ACC112 (cell line): ENCODE measurements around the gene MAP7D3.
"Not testable (repeated sequence)": the region's sequence is repeated elsewhere in the genome, so short reads cannot be mapped to it uniquely, and the experiment has no call there.

Source experiments
- H2AFZ ChIP-seq: fragments of 200-600 bp; sonication (generic); one replicate; pipeline ENCODE4 v1.6.0; 2017; ENCODE audit warnings: antibody characterized with exemption, low read length; ENCODE audit not compliant: unreplicated experiment
- H3K27ac ChIP-seq: fragments of 200-600 bp; sonication (generic); 2 replicates; pipeline ENCODE4 v1.5.1; 2014; ENCODE audit warnings: low read depth, mild to moderate bottlenecking, antibody characterized with exemption, low read length, moderate library complexity
- H3K27me3 ChIP-seq: fragments of 200-600 bp; sonication (generic); 2 replicates; pipeline ENCODE4 v1.6.1; 2014; ENCODE audit warnings: mild to moderate bottlenecking, antibody characterized with exemption, low read length, moderate library complexity, mixed read lengths; ENCODE audit not compliant: insufficient read depth
- H3K36me3 ChIP-seq: fragments of 200-600 bp; sonication (generic); 2 replicates; pipeline ENCODE4 v1.6.1; 2016; ENCODE audit warnings: mild to moderate bottlenecking, antibody characterized with exemption, low read length, moderate library complexity, mixed read lengths; ENCODE audit not compliant: insufficient read depth
- H3K4me1 ChIP-seq: fragments of 200-600 bp; sonication (generic); one replicate; pipeline ENCODE4 v1.6.1; 2016; ENCODE audit warnings: low read length, mixed read lengths; ENCODE audit not compliant: insufficient read depth, unreplicated experiment, control insufficient read depth
- H3K4me3 ChIP-seq: fragments of 200-600 bp; sonication (generic); 2 replicates; pipeline ENCODE4 v1.5.1; 2014; ENCODE audit warnings: mild to moderate bottlenecking, low read depth, low read length
- H3K79me2 ChIP-seq: fragments of 200-600 bp; sonication (generic); one replicate; pipeline ENCODE4 v1.6.0; 2016; ENCODE audit warnings: low read length; ENCODE audit not compliant: control insufficient read depth, unreplicated experiment, insufficient read depth

The MAP7D3 gene

DNA sequence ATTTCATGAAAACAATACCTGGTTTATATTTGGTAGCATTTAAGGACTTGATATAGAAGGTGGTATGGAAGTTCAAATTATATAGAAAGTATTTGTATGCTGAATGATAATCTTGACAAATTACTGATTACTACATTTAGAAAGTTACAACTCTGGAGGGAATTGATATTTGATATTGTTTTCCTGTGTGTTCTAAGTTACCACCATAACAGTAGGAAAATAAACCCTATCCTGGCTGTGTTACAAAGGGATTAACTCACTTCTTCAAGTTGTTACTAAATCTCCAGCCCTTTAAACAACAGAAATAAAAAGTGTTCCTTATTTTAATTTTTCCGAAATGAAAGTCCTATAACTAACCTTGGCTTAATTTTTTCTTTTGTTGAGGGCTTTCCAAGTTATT, 67.3 kb downstream of the MAP7D3 start:
- no peaks in the 10 kb centered on the region for H3K27me3 ChIP-seq
- H3K36me3 ChIP-seq, result no peaks in the 10 kb centered on the region
- peaks cover 39% of the 10 kb centered on the region for H3K4me1 ChIP-seq
- peak overlapping the region; percentile 61 for H3K4me3 ChIP-seq
- H2AFZ ChIP-seq, result no peak overlapping the region
- peak overlapping the region; percentile 92 for H3K27ac ChIP-seq
- peaks cover 2% of the 10 kb centered on the region for H3K79me2 ChIP-seq

DNA sequence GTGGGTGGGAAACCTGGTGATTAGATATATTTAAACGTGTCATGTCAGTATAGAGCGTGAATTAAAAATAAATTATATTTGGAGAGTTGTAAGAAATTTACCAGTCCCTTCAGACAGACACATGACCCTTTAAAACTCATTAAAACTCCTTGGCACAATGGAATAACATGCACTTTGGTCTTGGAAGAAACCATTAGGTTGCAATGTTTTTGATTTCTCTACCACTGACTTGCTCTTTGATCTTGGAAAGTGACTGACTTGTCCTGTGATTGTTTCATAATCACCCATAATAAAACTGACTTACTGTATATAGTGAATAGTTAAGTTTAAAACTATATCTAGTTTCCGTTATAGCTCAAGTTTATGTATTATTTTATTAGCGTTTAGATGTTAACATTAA, 68.0 kb downstream of the MAP7D3 start:
- peak overlapping the region; percentile 92 for H3K27ac ChIP-seq
- H3K4me1 ChIP-seq, result peaks cover 39% of the 10 kb centered on the region
- H3K36me3 ChIP-seq, result no peaks in the 10 kb centered on the region
- no peaks in the 10 kb centered on the region for H3K27me3 ChIP-seq
- no peaks in the 10 kb centered on the region for H3K79me2 ChIP-seq
- no peak overlapping the region for H3K4me3 ChIP-seq
- no peak overlapping the region for H2AFZ ChIP-seq

- Histone ChIP-seq H3K4me1 (peaks cover 41% of the 10 kb centered on the region), H2AFZ (no peak overlapping the region), H3K79me2 (no peaks in the 10 kb centered on the region), H3K27ac (no peak overlapping the region), H3K36me3 (no peaks in the 10 kb centered on the region), H3K4me3 (no peak overlapping the region), H3K27me3 (no peaks in the 10 kb centered on the region)
Measured at GRCh38 chrX:136182414-136182813, 68.8 kb downstream of the MAP7D3 start.

DNA sequence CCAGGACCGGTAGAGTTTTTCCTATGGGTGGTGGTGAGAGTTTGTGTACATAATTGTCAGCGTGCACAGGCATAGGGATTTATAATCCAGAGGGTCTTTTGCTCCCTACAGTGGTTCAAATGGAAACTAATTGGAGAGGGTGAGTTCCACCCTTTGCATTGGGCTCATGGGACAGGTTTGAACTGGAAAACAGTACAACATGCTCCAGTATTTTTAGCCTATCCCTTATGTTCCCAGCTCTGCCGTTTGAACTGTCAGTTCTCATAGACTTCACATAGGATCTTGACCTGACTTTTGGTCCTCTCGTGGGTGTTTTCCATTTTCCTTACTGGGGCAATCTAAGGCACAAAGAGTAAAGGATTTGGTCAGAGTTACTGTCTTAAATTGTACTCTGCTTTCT, 72.1 kb downstream of the MAP7D3 start:
- Histone ChIP-seq H3K27ac (no peak overlapping the region), H3K36me3 (no peaks in the 10 kb centered on the region), H3K27me3 (no peaks in the 10 kb centered on the region), H2AFZ (no peak overlapping the region), H3K4me1 (peaks cover 52% of the 10 kb centered on the region), H3K79me2 (no peaks in the 10 kb centered on the region), H3K4me3 (no peak overlapping the region)

DNA sequence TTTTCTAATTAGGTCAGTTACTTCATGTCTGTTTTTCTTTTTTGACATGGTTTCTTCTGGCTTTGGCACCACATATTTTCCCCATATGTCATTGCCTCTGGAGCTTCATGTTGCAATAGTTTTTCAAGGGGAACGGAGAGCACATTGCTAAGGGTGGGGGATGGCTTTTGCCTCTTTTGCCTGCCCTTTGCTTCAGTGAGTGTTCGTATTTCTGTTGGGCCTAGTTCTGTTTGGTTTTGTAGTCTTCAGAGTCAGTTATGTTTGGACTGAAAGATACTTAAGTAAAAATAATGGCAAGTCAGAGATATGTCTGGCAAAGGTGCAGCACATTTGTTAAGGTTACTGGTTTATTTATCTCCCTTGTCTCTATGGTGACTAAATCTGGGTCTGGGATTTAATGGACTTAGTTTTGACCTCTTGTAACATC, 74.8 kb downstream of the MAP7D3 start:
- Histone ChIP-seq H3K27me3 (no peaks in the 10 kb centered on the region), H3K27ac (peak overlapping the region; percentile 99), H3K4me3 (peak overlapping the region; percentile 42; the same call in 1 of the 2 replicates), H3K4me1 (peaks cover 43% of the 10 kb centered on the region), H2AFZ (no peak overlapping the region), H3K79me2 (peaks cover 1% of the 10 kb centered on the region), H3K36me3 (no peaks in the 10 kb centered on the region)

- no peak overlapping the region for H3K4me3 ChIP-seq
- no peak overlapping the region for H2AFZ ChIP-seq
- H3K79me2 ChIP-seq, result peaks cover 9% of the 10 kb centered on the region
- H3K27me3 ChIP-seq, result no peaks in the 10 kb centered on the region
- 0 out of 2 replicates have a peak overlapping the region, but pooled peaks have one; percentile 90 for H3K27ac ChIP-seq
- H3K4me1 ChIP-seq, result peaks cover 50% of the 10 kb centered on the region
- H3K36me3 ChIP-seq, result no peaks in the 10 kb centered on the region
Measured at GRCh38 chrX:136171420-136171819, 79.8 kb downstream of the MAP7D3 start.

DNA sequence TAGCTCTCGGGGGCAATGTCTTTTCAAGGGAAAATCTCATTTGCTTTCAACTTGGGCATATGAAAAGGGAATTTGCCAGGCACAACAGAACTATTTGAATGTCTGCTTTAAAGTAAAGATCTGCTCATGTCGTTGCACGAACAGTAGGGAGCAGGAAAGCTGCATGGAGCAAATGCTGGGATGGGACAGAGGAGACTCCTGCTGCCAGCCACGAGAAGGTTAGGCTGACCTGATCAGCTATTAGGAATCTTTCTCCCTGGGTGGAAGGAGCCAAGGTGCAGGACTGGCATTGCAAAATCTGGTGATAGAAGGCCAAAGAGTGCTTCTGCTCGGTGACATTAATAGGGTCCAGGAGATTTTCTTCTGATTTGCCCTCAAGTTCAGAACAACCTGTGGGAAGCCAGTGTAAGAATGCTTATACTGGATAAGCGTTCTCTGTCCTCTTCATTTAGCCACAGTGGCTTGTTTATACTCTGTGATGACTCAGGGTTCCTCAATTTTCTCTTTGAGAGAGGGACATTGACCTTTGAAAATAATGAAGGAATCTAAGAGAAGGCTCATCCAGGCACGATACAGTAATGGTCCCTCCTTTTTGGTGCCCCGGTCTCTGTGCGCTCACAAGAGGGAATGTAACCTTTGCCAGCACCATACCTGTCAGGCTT, 80.9 kb downstream of the MAP7D3 start:
- H3K27me3 ChIP-seq, result no peaks in the 10 kb centered on the region
- H3K4me3 ChIP-seq, result peak overlapping the region; percentile 39; the same call in 1 of the 2 replicates
- H3K4me1 ChIP-seq, result peaks cover 45% of the 10 kb centered on the region
- no peak overlapping the region for H2AFZ ChIP-seq
- H3K27ac ChIP-seq, result peak overlapping the region; percentile 90
- no peaks in the 10 kb centered on the region for H3K36me3 ChIP-seq
- H3K79me2 ChIP-seq, result peaks cover 18% of the 10 kb centered on the region

DNA sequence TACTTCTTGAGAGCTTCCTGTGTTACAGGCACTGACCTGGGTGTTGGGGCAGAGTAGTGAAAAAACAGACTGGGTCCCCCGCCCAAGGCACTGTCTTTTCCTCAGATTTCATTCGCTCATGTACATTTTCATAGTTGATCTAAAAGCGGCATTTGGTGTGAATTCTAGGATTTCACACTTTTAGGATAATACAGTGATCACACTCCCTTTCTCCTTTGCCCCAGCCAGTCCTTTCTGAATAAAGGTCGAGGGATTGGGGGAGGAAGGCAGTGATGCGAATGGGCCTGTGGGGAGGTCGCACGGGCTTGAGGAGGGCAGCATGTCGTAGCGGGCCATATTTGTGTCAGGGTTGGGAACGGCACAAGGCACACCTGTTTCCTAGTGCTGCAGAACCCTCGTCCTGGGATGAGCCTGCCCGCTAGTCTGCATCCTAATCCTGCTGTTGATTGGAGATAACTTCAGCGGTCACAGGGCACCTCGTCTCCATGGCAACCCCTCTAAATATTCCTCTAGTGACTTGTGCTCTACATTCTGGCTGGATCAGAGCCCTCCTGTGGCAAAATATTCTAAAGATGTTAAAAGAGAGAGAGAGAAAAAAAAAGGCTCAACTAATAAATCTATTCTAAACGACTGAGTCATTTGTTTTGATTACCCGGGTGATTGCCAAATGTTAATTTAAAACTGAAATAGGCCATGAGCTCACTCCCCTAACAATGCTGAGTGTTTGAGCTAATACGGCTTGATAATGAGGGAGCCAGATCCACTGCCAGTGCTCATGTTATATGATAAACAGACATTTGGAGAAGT, 82.1 kb downstream of the MAP7D3 start:
- H2AFZ ChIP-seq, result no peak overlapping the region
- H3K79me2 ChIP-seq, result peaks cover 21% of the 10 kb centered on the region
- H3K4me1 ChIP-seq, result peaks cover 39% of the 10 kb centered on the region
- no peaks in the 10 kb centered on the region for H3K36me3 ChIP-seq
- H3K27ac ChIP-seq, result peak overlapping the region; percentile 90
- peak overlapping the region; percentile 39; the same call in 1 of the 2 replicates for H3K4me3 ChIP-seq
- no peaks in the 10 kb centered on the region for H3K27me3 ChIP-seq

- H2AFZ ChIP-seq, H3K4me3 ChIP-seq, H3K27me3 ChIP-seq, H3K27ac ChIP-seq, H3K36me3 ChIP-seq: not testable (repeated sequence)
- Histone ChIP-seq H3K79me2 (peaks cover 21% of the 10 kb centered on the region), H3K4me1 (peaks cover 49% of the 10 kb centered on the region)
Measured at GRCh38 chrX:136167989-136168388, 83.2 kb downstream of the MAP7D3 start.

GRCh38 chrX:136166221-136166855, 84.9 kb downstream of the MAP7D3 start:
- Histone ChIP-seq H3K4me1 (peaks cover 50% of the 10 kb centered on the region), H3K36me3 (no peaks in the 10 kb centered on the region), H3K27ac (no peak overlapping the region), H3K27me3 (no peaks in the 10 kb centered on the region), H3K79me2 (peaks cover 19% of the 10 kb centered on the region), H2AFZ (no peak overlapping the region), H3K4me3 (no peak overlapping the region)
